DMS53 (cell line): ENCODE measurements around the gene SNX5.

Source experiments
- DNase-seq: peaks from one replicate; lab custom pipeline; 2025; lab: John Stamatoyannopoulos, UW

SNX5 gene

GRCh38 chr20:17992847-17993513, 24.4 kb upstream of the SNX5 start:
- DNase-seq: peak; percentile 69

GRCh38 chr20:17992224-17992637, 23.6 kb upstream of the SNX5 start:
- DNase-seq: no peak

GRCh38 chr20:17990278-17990972, 21.8 kb upstream of the SNX5 start:
- DNase-seq: no peak

- DNase-seq: no peak
Observed at GRCh38 chr20:17987988-17988387, 19.4 kb upstream of the SNX5 start.

GRCh38 chr20:17985388-17986018, 16.9 kb upstream of the SNX5 start:
- DNase-seq: no peak

- DNase-seq: no peak
Observed at GRCh38 chr20:17976305-17976704, 7.7 kb upstream of the SNX5 start.

GRCh38 chr20:17972121-17972520, 3.5 kb upstream of the SNX5 start:
- DNase-seq: peak; percentile 30

- DNase-seq: no peak
Observed at GRCh38 chr20:17971300-17972013, 2.9 kb upstream of the SNX5 start.

GRCh38 chr20:17969884-17970409, 1.4 kb upstream of the SNX5 start:
- DNase-seq: peak; percentile 51

- DNase-seq: peak; percentile 70
Observed at GRCh38 chr20:17969278-17969883, 787 bp upstream of the SNX5 start.

- peak; percentile 40 for DNase-seq
Observed at GRCh38 chr20:17967521-17968365, 851 bp downstream of the SNX5 start.

- DNase-seq: peak; percentile 34
Observed at GRCh38 chr20:17966432-17967310, 1.9 kb downstream of the SNX5 start.

GRCh38 chr20:17965042-17965697, 3.4 kb downstream of the SNX5 start:
- DNase-seq: no peak

GRCh38 chr20:17964632-17965031, 4.0 kb downstream of the SNX5 start:
- no peak for DNase-seq

GRCh38 chr20:17964073-17964472, 4.5 kb downstream of the SNX5 start:
- DNase-seq: no peak

- no peak for DNase-seq
Observed at GRCh38 chr20:17963114-17963897, 5.3 kb downstream of the SNX5 start.

GRCh38 chr20:17961587-17961940, 7.0 kb downstream of the SNX5 start:
- DNase-seq: no peak

GRCh38 chr20:17960927-17961586, 7.5 kb downstream of the SNX5 start:
- DNase-seq: no peak
